ENCODE data around the gene RIPPLY1. TPM values are rescaled to one million over a fixed set of nuclear protein-coding genes. Genes with fewer than 3 reads are reported as not detected.

Gene RIPPLY1
- total and polyA plus RNA-seq, 9 of the 15 experiments (the other 6 are each of a cell fraction or from before 2014, with no cell fraction given) = not detected

GRCh38 chrX:106894978-106895452 lies 8.1 kb downstream of the RIPPLY1 start:
- Histone ChIP-seq H3K9me1 (ENCODE audit: control insufficient read depth, insufficient read depth, low read length) (no peaks in the 10 kb centered on the region), H3K4me2 (ENCODE audit: insufficient read depth, low read length) (no peak overlapping the region), H3K36me3 (ENCODE audit: control insufficient read depth, insufficient read depth, low read length) (no peaks in the 10 kb centered on the region), H3K9me3 (replicated peaks; ENCODE audit: control insufficient read depth, insufficient read depth, low read depth, low read length) (no peaks in the 10 kb centered on the region), H4K20me1 (replicated peaks; ENCODE audit: control insufficient read depth, insufficient read depth, low read length) (no peaks in the 10 kb centered on the region; the same call in 1 of the 2 replicates), H3K4me1 (replicated peaks in 1 of 2; ENCODE audit: control insufficient read depth in 2 of 2, insufficient read depth in 2 of 2, low read length in 2 of 2) (no peaks in the 10 kb centered on the region), H3K27me3 (ENCODE audit: control insufficient read depth in 2 of 2, insufficient read depth in 2 of 2, low read length in 2 of 2) (no peaks in the 10 kb centered on the region), H3K9ac (ENCODE audit: insufficient read depth in 1 of 2, low read depth in 2 of 2, low read length in 2 of 2) (no peak overlapping the region), H3K79me2 (ENCODE audit: control insufficient read depth, insufficient read depth, low read length) (no peaks in the 10 kb centered on the region), H3K27ac (ENCODE audit: extremely low read depth, low read depth, low read length) (no peak overlapping the region), H2AFZ (ENCODE audit: low read depth, low read length) (no peak overlapping the region), H3K4me3 (no peak overlapping the region)
- no peak; the same call in 2 of the 3 replicates for ATAC-seq
- DNase-seq (ENCODE audit: extremely low read depth in 1 of 4, low spot score in 3 of 4) = no peak
- no TSS peak for BruUV-seq (replicated peaks)
- ChIA-PET POLR2A (no interaction called here), CTCF (ENCODE audit: low intra/inter-chr PET ratio) (interaction anchor here (0.7 kb wide), 1 partner anchor 58 kb away, joined by 3 read pairs; no protein-coding TSS in a partner anchor)
- 0% methylated on average over 2 of the region's 3 CpGs for WGBS (ENCODE audit: insufficient coverage, low coverage, missing lambda C conversion rate)
- no peak for FAIRE-seq
- intact Hi-C loops (cut with micrococcal nuclease) = loop anchor here (2.0 to 10.0 kb wide), 6 partner anchors 58 to 997 kb away; partner anchors contain the start of genes NCBP2L and TSC22D3
- in situ Hi-C loops (cut with MboI) = loop anchor here (25.0 kb wide), 1 partner anchor 992 kb away; no protein-coding TSS in a partner anchor
- TF ChIP-seq SAFB2 (IDR thresholded peaks at IDR 0.05; ENCODE audit: borderline replicate concordance, low read depth, low read length, severe bottlenecking) (no peak), PHF8 (IDR thresholded peaks at IDR 0.05; ENCODE audit: borderline replicate concordance, low read length) (no peak), ZNF407 (IDR thresholded peaks at IDR 0.05; ENCODE audit: low read depth) (no peak), HEY1 (CRISPR knock-in tag; IDR thresholded peaks at IDR 0.05; ENCODE audit: borderline replicate concordance) (no peak), MCM3 (IDR thresholded peaks at IDR 0.05) (no peak), TRIM25 (IDR thresholded peaks at IDR 0.05; ENCODE audit: borderline replicate concordance) (no peak), TBP (optimal IDR thresholded peaks at IDR 0.05; ENCODE audit: low read depth, low read length) (no peak), CREM (IDR thresholded peaks at IDR 0.05; ENCODE audit: low read depth) (no peak), CREB5 (CRISPR knock-in tag; IDR thresholded peaks at IDR 0.05) (no peak), PCBP2 (IDR thresholded peaks at IDR 0.05; ENCODE audit: low read depth, low read length, poor library complexity, severe bottlenecking) (no peak), FOXJ2 (tag; IDR thresholded peaks at IDR 0.05) (no peak)
